Measurements from ENCODE around the gene ERCC2.
A peak's percentile ranks its signal among the peaks of the same experiment; 100 is the strongest.

ERCC2 gene

DNA sequence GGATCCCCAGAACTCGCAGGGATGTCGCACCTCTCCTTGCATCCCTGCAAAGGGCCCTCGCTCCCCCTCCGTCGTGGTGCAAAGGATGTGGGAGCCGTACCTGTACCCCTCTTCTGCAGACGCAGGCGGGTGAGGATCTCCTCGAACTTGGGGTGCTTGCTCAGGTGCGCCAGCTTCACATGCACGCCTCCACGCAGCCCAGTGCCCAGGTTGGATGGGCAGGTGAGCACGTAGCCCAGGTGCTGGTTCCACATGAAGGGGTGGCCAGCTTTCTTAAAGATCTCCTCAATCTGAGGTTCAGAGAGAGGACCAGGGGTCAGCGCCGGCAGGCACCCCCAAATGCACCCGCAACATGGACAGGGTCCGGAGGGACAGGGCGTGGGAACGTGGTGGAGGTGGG lies 63.0 kb downstream of the ERCC2 start:
- ChIA-PET POLR2A (interaction anchor here (1.3 kb wide), 1 partner anchor 19 kb away, joined by 4 read pairs; no protein-coding TSS in a partner anchor), CTCF (interaction anchor here (0.7 kb wide), 1 partner anchor 31 kb away, joined by 4 read pairs; no protein-coding TSS in a partner anchor)
- TF ChIP-seq SP1 (IDR thresholded peaks at IDR 0.05) (no peak), PKNOX1 (IDR thresholded peaks at IDR 0.05) (no peak), BHLHE40 (IDR thresholded peaks at IDR 0.05; ENCODE audit: borderline replicate concordance) (no peak), LEF1 (IDR thresholded peaks at IDR 0.05; ENCODE audit: borderline replicate concordance) (no peak), ZNF384 (IDR thresholded peaks at IDR 0.05) (no peak), L3MBTL2 (conservative IDR thresholded peaks at IDR 0.05) (no peak), HDGF (IDR thresholded peaks at IDR 0.05; ENCODE audit: borderline replicate concordance) (no peak), ELF4 (IDR thresholded peaks at IDR 0.05) (no peak), FOXK2 (IDR thresholded peaks at IDR 0.05) (no peak), FOXM1 (IDR thresholded peaks at IDR 0.05; ENCODE audit: borderline replicate concordance) (no peak), NFRKB (IDR thresholded peaks at IDR 0.05) (no peak)
- no peak for DNase-seq (ENCODE audit: extremely low spot score)

DNA sequence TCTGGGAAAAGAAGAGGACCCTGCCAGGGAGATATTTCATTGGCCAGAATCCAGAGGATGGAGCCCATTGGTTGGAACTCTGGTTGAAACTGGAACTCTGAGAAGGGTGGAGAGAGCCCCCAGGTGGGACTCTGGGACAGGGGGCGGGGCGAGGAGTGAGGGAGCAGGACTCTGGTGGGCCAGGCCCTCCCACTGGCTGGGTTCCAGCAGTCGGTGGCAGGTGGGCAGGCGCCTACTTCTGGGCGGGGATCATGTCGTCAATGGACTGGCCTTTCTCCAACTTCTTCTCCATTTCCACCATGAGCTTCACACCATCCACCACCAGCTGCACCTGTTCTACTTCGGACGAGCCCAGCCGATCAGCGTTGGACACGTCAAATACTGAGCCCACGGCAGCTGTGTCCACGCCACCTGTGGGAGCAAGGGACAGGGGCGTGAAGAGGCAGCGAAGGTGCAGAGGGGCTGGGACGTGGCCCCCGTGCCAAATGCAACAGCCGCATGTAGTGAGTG lies 63.8 kb downstream of the ERCC2 start:
- no peak for TF ChIP-seq FOXA1 (IDR thresholded peaks at IDR 0.05)
- no peak for TF ChIP-seq ZNF384 (IDR thresholded peaks at IDR 0.05)
- DNase-seq (ENCODE audit: extremely low spot score), result no peak
- POLR2A ChIA-PET, result interaction anchor here (1.3 kb wide), 1 partner anchor 20 kb away, joined by 4 read pairs; no protein-coding TSS in a partner anchor
- CTCF ChIA-PET, result interaction anchor here (0.7 kb wide), 1 partner anchor 30 kb away, joined by 4 read pairs; no protein-coding TSS in a partner anchor

DNA sequence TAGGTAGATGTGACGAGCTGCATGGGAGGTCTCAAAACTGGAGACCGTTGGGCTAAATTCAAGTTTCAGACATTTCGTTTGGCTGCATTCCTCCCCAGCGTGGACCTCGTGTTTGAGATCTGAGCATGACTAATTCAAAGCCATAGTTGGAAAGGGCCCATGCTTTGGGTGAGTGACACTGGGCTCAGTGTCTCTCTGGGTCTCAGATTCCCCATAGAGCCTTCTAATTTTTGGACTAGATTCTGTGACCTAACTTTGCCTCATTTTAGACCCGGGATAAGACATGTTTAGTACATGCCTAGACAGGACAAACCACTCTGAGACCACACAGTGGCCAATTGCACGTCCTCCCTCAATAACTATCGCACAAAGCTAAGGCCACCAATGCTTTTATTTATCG lies 64.3 kb downstream of the ERCC2 start:
- TF ChIP-seq TARDBP (IDR thresholded peaks at IDR 0.05) (no peak), BHLHE40 (IDR thresholded peaks at IDR 0.05; ENCODE audit: borderline replicate concordance) (no peak), NFRKB (IDR thresholded peaks at IDR 0.05) (no peak), PKNOX1 (IDR thresholded peaks at IDR 0.05) (no peak), FOXM1 (IDR thresholded peaks at IDR 0.05; ENCODE audit: borderline replicate concordance) (no peak), FOXA1 (IDR thresholded peaks at IDR 0.05) (no peak), ELF4 (IDR thresholded peaks at IDR 0.05) (no peak), ZNF384 (IDR thresholded peaks at IDR 0.05) (no peak), HDGF (IDR thresholded peaks at IDR 0.05; ENCODE audit: borderline replicate concordance) (no peak), ARNT (IDR thresholded peaks at IDR 0.05) (no peak), FOXK2 (IDR thresholded peaks at IDR 0.05) (no peak)
- DNase-seq (ENCODE audit: extremely low spot score), result no peak
- ChIA-PET POLR2A (interaction anchor here (1.3 kb wide), 1 partner anchor 20 kb away, joined by 4 read pairs; no protein-coding TSS in a partner anchor), CTCF (no interaction called here)

DNA sequence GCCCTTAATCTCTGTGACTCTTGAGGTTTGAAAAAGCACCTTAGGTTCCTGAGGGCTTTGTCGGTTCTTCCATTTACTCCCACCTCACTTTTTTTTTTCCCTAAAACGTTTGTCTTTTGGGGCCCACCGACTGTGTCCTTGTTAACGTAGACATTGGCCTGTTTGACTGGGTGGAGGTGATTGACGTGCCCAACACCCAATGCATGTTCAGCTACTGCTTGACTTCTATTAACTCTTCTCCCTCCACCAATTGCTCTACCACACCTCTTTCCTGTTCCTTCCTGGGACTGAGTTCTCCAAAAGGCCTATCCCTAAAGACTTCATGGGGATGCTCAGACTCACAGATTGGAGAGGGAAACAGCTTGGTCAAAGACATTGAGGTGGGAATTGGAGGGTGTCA lies 65.0 kb downstream of the ERCC2 start:
- TF ChIP-seq NFRKB (IDR thresholded peaks at IDR 0.05), result no peak
- TF ChIP-seq ELF4 (IDR thresholded peaks at IDR 0.05), result no peak
- TF ChIP-seq ARNT (IDR thresholded peaks at IDR 0.05), result no peak
- TF ChIP-seq PKNOX1 (IDR thresholded peaks at IDR 0.05), result peak; percentile 95
- POLR2A ChIA-PET, result no interaction called here
- no peak for DNase-seq (ENCODE audit: extremely low spot score)
- CTCF ChIA-PET, result no interaction called here

- ChIA-PET POLR2A (interaction anchor here (1.3 kb wide), 1 partner anchor 21 kb away, joined by 3 read pairs; no protein-coding TSS in a partner anchor), CTCF (no interaction called here)
- TF ChIP-seq FOXM1 (IDR thresholded peaks at IDR 0.05; ENCODE audit: borderline replicate concordance), result no peak
- no peak for TF ChIP-seq SP1 (IDR thresholded peaks at IDR 0.05)
- TF ChIP-seq FOXA1 (IDR thresholded peaks at IDR 0.05), result no peak
- no peak for TF ChIP-seq ARNT (IDR thresholded peaks at IDR 0.05)
- TF ChIP-seq FOXK2 (IDR thresholded peaks at IDR 0.05), result no peak
- no peak for TF ChIP-seq ELF4 (IDR thresholded peaks at IDR 0.05)
- TF ChIP-seq SUZ12 (IDR thresholded peaks at IDR 0.05), result no peak
- TF ChIP-seq PKNOX1 (IDR thresholded peaks at IDR 0.05), result no peak
- TF ChIP-seq TARDBP (IDR thresholded peaks at IDR 0.05), result no peak
- no peak for TF ChIP-seq ZNF384 (IDR thresholded peaks at IDR 0.05)
- TF ChIP-seq LEF1 (IDR thresholded peaks at IDR 0.05; ENCODE audit: borderline replicate concordance), result no peak
- TF ChIP-seq NFRKB (IDR thresholded peaks at IDR 0.05), result no peak
- no peak for TF ChIP-seq HDGF (IDR thresholded peaks at IDR 0.05; ENCODE audit: borderline replicate concordance)
- no peak for TF ChIP-seq CTBP1 (IDR thresholded peaks at IDR 0.05; ENCODE audit: borderline replicate concordance)
- no peak for DNase-seq (ENCODE audit: extremely low spot score)
Observed at GRCh38 chr19:45305007-45305406, 65.4 kb downstream of the ERCC2 start.

DNA sequence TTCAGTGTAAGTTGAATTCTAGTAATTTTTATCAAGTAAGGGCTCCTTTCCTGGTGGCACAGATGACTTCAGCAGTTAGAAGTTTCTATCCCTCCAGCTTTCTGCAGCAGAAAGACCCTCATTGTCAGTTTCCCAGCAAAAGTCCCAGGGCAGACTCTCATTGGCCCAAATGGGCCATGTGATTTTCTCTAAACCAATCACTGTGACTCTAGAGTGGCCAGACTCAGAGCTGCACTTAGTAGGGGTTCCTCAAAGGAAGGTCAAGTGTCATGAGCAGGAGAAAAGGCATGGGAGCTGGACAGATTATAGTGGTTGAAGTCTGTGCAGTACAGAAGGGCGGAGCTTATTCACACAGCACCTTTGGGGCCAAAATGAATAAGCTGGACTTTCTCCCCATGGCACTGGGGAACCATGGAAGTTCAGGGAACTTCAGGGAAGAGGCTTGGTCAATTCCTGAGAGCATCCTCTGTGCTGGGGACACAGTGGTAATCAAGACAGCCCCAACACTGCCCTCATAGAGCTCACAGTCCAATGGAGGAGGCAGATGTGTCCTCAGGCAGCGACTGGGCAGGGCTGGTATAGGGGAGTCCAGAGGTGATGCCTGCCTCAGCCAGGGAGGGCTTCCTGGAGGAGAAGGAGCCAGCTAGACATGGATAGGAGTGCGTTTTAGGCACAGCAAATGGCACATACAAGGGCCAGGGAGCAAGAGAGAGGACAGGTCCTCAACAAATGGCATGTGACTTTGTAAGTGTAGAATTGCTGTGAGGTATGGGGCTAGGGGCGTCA lies 66.0 kb downstream of the ERCC2 start:
- ChIA-PET CTCF (no interaction called here), POLR2A (interaction anchor here (1.3 kb wide), 1 partner anchor 22 kb away, joined by 3 read pairs; no protein-coding TSS in a partner anchor)
- no peak for TF ChIP-seq FOXK2 (IDR thresholded peaks at IDR 0.05)
- no peak for TF ChIP-seq HDGF (IDR thresholded peaks at IDR 0.05; ENCODE audit: borderline replicate concordance)
- no peak for TF ChIP-seq ZNF384 (IDR thresholded peaks at IDR 0.05)
- no peak for TF ChIP-seq BHLHE40 (IDR thresholded peaks at IDR 0.05; ENCODE audit: borderline replicate concordance)
- TF ChIP-seq SP1 (IDR thresholded peaks at IDR 0.05), result no peak
- TF ChIP-seq L3MBTL2 (conservative IDR thresholded peaks at IDR 0.05), result no peak
- no peak for TF ChIP-seq SUZ12 (IDR thresholded peaks at IDR 0.05)
- TF ChIP-seq FOXA1 (IDR thresholded peaks at IDR 0.05), result no peak
- TF ChIP-seq ARNT (IDR thresholded peaks at IDR 0.05), result no peak
- TF ChIP-seq PKNOX1 (IDR thresholded peaks at IDR 0.05), result no peak
- no peak for TF ChIP-seq TARDBP (IDR thresholded peaks at IDR 0.05)
- no peak for TF ChIP-seq ELF4 (IDR thresholded peaks at IDR 0.05)
- no peak for TF ChIP-seq CTBP1 (IDR thresholded peaks at IDR 0.05; ENCODE audit: borderline replicate concordance)
- TF ChIP-seq NFRKB (IDR thresholded peaks at IDR 0.05), result no peak
- no peak for TF ChIP-seq FOXM1 (IDR thresholded peaks at IDR 0.05; ENCODE audit: borderline replicate concordance)
- no peak for TF ChIP-seq LEF1 (IDR thresholded peaks at IDR 0.05; ENCODE audit: borderline replicate concordance)
- DNase-seq (ENCODE audit: extremely low spot score), result no peak

Measured in HEK293T (cell line).